Measurements from ENCODE around the gene CDH16. TPM values are rescaled to one million over a fixed set of nuclear protein-coding genes. Genes with fewer than 3 reads are reported as not detected.

The CDH16 gene
- total and polyA plus RNA-seq, 2 of the 13 experiments (the other 11 are each of a cell fraction or from before 2014, with no cell fraction given) = 2.7 to 3.9 TPM

DNA sequence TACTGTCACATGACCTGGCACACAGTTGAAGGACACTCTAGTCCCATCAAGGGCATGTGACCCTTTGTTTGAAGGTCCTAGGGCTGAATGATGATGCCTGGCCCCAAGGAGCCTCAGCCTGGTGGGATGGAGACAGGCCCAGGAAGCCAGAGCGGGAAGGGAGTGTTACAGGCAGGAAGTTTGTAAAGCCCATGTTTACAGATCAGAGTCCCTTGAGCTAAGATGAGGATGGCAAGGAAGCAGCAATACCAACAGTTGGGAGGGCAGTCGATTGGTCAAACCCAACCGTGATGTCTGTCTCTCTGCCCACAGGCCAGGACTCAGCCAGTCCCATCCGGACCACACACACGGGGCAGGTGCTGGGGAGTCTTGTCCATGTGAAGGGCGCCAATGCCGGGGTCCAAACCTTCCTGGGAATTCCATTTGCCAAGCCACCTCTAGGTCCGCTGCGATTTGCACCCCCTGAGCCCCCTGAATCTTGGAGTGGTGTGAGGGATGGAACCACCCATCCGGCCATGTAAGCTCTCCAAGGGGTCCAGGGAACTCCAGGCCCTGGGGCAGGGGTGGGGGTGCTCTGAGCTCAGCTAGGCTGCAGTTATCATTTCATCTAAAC is 19.1 kb upstream of the CDH16 start (continued):
- TF ChIP-seq, protein P1, sequence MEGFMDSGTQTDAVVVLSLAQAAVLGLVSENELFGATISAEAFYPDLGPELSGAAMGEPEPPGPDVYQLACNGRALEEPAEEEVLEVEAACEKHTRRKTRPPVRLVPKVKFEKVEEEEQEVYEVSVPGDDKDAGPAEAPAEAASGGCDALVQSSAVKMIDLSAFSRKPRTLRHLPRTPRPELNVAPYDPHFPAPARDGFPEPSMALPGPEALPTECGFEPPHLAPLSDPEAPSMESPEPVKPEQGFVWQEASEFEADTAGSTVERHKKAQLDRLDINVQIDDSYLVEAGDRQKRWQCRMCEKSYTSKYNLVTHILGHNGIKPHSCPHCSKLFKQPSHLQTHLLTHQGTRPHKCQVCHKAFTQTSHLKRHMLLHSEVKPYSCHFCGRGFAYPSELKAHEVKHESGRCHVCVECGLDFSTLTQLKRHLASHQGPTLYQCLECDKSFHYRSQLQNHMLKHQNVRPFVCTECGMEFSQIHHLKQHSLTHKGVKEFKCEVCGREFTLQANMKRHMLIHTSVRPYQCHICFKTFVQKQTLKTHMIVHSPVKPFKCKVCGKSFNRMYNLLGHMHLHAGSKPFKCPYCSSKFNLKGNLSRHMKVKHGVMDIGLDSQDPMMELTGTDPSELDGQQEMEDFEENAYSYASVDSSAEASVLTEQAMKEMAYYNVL (CRISPR knock-in tag; IDR thresholded peaks at IDR 0.05; ENCODE audit: borderline replicate concordance) = no peak
- TF ChIP-seq U2AF1 (optimal IDR thresholded peaks at IDR 0.05; ENCODE audit: low read depth, low read length) = no peak
- TF ChIP-seq THYN1 (CRISPR knock-in tag; IDR thresholded peaks at IDR 0.05; ENCODE audit: borderline replicate concordance, low read depth) = no peak
- no peak; the same call in 1 of the 2 replicates for TF ChIP-seq GABPA (IDR thresholded peaks at IDR 0.05; ENCODE audit: low read depth, low read length)
- peak; percentile 57 for TF ChIP-seq GABPA (CRISPR knock-in tag; IDR thresholded peaks at IDR 0.05; ENCODE audit: low read depth)
- TF ChIP-seq ZNF644 (CRISPR knock-in tag; IDR thresholded peaks at IDR 0.05; ENCODE audit: low read depth) = no peak
- 0 out of 2 replicates have a peak, but pooled peaks have one; percentile 10 for TF ChIP-seq MED1 (CRISPR knock-in tag; IDR thresholded peaks at IDR 0.05)
- TF ChIP-seq STAT5B (CRISPR knock-in tag; IDR thresholded peaks at IDR 0.05) = no peak
- TF ChIP-seq JUN (CRISPR knock-in tag; IDR thresholded peaks at IDR 0.05) = no peak
- no peak for TF ChIP-seq RBM22 (optimal IDR thresholded peaks at IDR 0.05; ENCODE audit: low read length)
- TF ChIP-seq ZNF772 (CRISPR knock-in tag; IDR thresholded peaks at IDR 0.05) = no peak
- no peak for TF ChIP-seq FOXJ3 (CRISPR knock-in tag; IDR thresholded peaks at IDR 0.05; ENCODE audit: borderline replicate concordance)
- no peak for TF ChIP-seq RXRB (CRISPR knock-in tag; IDR thresholded peaks at IDR 0.05; ENCODE audit: borderline replicate concordance)
- TF ChIP-seq, protein P2, sequence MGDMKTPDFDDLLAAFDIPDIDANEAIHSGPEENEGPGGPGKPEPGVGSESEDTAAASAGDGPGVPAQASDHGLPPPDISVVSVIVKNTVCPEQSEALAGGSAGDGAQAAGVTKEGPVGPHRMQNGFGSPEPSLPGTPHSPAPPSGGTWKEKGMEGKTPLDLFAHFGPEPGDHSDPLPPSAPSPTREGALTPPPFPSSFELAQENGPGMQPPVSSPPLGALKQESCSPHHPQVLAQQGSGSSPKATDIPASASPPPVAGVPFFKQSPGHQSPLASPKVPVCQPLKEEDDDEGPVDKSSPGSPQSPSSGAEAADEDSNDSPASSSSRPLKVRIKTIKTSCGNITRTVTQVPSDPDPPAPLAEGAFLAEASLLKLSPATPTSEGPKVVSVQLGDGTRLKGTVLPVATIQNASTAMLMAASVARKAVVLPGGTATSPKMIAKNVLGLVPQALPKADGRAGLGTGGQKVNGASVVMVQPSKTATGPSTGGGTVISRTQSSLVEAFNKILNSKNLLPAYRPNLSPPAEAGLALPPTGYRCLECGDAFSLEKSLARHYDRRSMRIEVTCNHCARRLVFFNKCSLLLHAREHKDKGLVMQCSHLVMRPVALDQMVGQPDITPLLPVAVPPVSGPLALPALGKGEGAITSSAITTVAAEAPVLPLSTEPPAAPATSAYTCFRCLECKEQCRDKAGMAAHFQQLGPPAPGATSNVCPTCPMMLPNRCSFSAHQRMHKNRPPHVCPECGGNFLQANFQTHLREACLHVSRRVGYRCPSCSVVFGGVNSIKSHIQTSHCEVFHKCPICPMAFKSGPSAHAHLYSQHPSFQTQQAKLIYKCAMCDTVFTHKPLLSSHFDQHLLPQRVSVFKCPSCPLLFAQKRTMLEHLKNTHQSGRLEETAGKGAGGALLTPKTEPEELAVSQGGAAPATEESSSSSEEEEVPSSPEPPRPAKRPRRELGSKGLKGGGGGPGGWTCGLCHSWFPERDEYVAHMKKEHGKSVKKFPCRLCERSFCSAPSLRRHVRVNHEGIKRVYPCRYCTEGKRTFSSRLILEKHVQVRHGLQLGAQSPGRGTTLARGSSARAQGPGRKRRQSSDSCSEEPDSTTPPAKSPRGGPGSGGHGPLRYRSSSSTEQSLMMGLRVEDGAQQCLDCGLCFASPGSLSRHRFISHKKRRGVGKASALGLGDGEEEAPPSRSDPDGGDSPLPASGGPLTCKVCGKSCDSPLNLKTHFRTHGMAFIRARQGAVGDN (CRISPR knock-in tag; IDR thresholded peaks at IDR 0.05) = peak; percentile 76
- TF ChIP-seq, protein P3, sequence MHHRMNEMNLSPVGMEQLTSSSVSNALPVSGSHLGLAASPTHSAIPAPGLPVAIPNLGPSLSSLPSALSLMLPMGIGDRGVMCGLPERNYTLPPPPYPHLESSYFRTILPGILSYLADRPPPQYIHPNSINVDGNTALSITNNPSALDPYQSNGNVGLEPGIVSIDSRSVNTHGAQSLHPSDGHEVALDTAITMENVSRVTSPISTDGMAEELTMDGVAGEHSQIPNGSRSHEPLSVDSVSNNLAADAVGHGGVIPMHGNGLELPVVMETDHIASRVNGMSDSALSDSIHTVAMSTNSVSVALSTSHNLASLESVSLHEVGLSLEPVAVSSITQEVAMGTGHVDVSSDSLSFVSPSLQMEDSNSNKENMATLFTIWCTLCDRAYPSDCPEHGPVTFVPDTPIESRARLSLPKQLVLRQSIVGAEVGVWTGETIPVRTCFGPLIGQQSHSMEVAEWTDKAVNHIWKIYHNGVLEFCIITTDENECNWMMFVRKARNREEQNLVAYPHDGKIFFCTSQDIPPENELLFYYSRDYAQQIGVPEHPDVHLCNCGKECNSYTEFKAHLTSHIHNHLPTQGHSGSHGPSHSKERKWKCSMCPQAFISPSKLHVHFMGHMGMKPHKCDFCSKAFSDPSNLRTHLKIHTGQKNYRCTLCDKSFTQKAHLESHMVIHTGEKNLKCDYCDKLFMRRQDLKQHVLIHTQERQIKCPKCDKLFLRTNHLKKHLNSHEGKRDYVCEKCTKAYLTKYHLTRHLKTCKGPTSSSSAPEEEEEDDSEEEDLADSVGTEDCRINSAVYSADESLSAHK (CRISPR knock-in tag; IDR thresholded peaks at IDR 0.05; ENCODE audit: borderline replicate concordance) = no peak
- no peak for TF ChIP-seq DPF2 (CRISPR knock-in tag; IDR thresholded peaks at IDR 0.05; ENCODE audit: borderline replicate concordance, low read depth)
- peak; percentile 73; the same call in 1 of the 2 replicates for TF ChIP-seq ETV5 (CRISPR knock-in tag; IDR thresholded peaks at IDR 0.05; ENCODE audit: borderline replicate concordance)
- no peak for TF ChIP-seq POGZ (CRISPR knock-in tag; IDR thresholded peaks at IDR 0.05)
- no peak for TF ChIP-seq ZNF724P (CRISPR knock-in tag; IDR thresholded peaks at IDR 0.05; ENCODE audit: borderline replicate concordance)
- TF ChIP-seq SRSF1 (optimal IDR thresholded peaks at IDR 0.05; ENCODE audit: low read depth, low read length) = no peak
- no peak for TF ChIP-seq MAZ (IDR thresholded peaks at IDR 0.05; ENCODE audit: borderline replicate concordance, low read depth, low read length)
- TF ChIP-seq MAZ (CRISPR knock-in tag; IDR thresholded peaks at IDR 0.05; ENCODE audit: low read depth) = no peak
- TF ChIP-seq HDAC1 (CRISPR knock-in tag; IDR thresholded peaks at IDR 0.05) = 0 out of 2 replicates have a peak, but pooled peaks have one; percentile 6

Data from HepG2 (cell line).